WTC11 (cell line): ENCODE data around the gene PER1. TPM values are rescaled to one million over a fixed set of nuclear protein-coding genes. Genes with fewer than 3 reads are reported as not detected.

Experiments used
- ATAC-seq: fragments of 200-7000 bp; cut with Tn5 transposase; 2 replicates; pipeline ENCODE4 v1.10.0; 2021; ENCODE audit warnings: mild to moderate bottlenecking, moderate library complexity
- CTCF ChIA-PET: fragments of 300-600 bp; sonication (Branson Sonifier 250); formaldehyde crosslinking; loops from one replicate; lab custom pipeline; 2021; ENCODE audit warnings: antibody characterized with exemption; lab: Charles Lee
- POLR2A ChIA-PET: fragments of 350-600 bp; sonication (Branson Sonifier 250); formaldehyde crosslinking; loops from one replicate; lab custom pipeline; 2021; ENCODE audit warnings: antibody characterized with exemption; lab: Charles Lee
- DNase-seq: peaks from one replicate; pipeline ENCODE4 v3.0.0; 2021; ENCODE audit warnings: low spot score
- H3K27ac Mint-ChIP-seq: 2 replicates; pipeline ENCODE4 v1.8.0; 2021; ENCODE audit warnings: mixed read lengths
- H3K27me3 Mint-ChIP-seq: 2 replicates; pipeline ENCODE4 v1.8.0; 2021; ENCODE audit warnings: low read depth, mild to moderate bottlenecking, moderate library complexity, mixed read lengths
- H3K36me3 Mint-ChIP-seq: 2 replicates; pipeline ENCODE4 v1.8.0; 2021; ENCODE audit warnings: mixed read lengths
- H3K4me1 Mint-ChIP-seq: 2 replicates; pipeline ENCODE4 v1.8.0; 2022; ENCODE audit warnings: mixed read lengths
- H3K4me3 Mint-ChIP-seq: 2 replicates; pipeline ENCODE4 v1.8.0; 2021; ENCODE audit warnings: mild to moderate bottlenecking, moderate library complexity, mixed read lengths
- H3K9me3 Mint-ChIP-seq: 2 replicates; pipeline ENCODE4 v1.8.0; 2021; ENCODE audit warnings: mixed read lengths
- AFF4 ChIP-seq: sonication (generic); formaldehyde crosslinking; IDR thresholded peaks from 2 replicates; pipeline ENCODE4 v1.8.1; 2023; ENCODE audit warnings: mild to moderate bottlenecking, missing genetic modification reagents, borderline replicate concordance
- AR ChIP-seq: fragments of 250-450 bp; sonication (Bioruptor Pico); IDR thresholded peaks from 2 replicates; pipeline ENCODE4 v1.9.0; 2021; ENCODE audit warnings: mild to moderate bottlenecking
- CBFB ChIP-seq: sonication (generic); formaldehyde crosslinking; IDR thresholded peaks from 2 replicates; pipeline ENCODE4 v1.8.1; 2022; ENCODE audit warnings: mild to moderate bottlenecking, low read depth, missing genetic modification reagents
- CDX4 ChIP-seq: fragments of 250-450 bp; sonication (Bioruptor Pico); IDR thresholded peaks from 2 replicates; pipeline ENCODE4 v1.9.0; 2021; ENCODE audit warnings: moderate library complexity, mild to moderate bottlenecking, inconsistent platforms, borderline replicate concordance
- CREB1 ChIP-seq: sonication (generic); formaldehyde crosslinking; IDR thresholded peaks from 2 replicates; pipeline ENCODE4 v1.8.0; 2023; ENCODE audit warnings: mild to moderate bottlenecking, missing genetic modification reagents
- E2F4 ChIP-seq: sonication (generic); formaldehyde crosslinking; IDR thresholded peaks from 2 replicates; pipeline ENCODE4 v1.8.1; 2022; ENCODE audit warnings: low read depth, mild to moderate bottlenecking, moderate library complexity, missing genetic modification reagents, borderline replicate concordance
- E2F5 ChIP-seq: sonication (generic); formaldehyde crosslinking; IDR thresholded peaks from 2 replicates; pipeline ENCODE4 v1.8.1; 2022; ENCODE audit warnings: mild to moderate bottlenecking, moderate library complexity, missing genetic modification reagents
- HMGXB4 ChIP-seq: sonication (generic); formaldehyde crosslinking; IDR thresholded peaks from 2 replicates; pipeline ENCODE4 v1.8.1; 2023; ENCODE audit warnings: mild to moderate bottlenecking, moderate library complexity, missing genetic modification reagents
- JUN ChIP-seq: sonication (generic); formaldehyde crosslinking; IDR thresholded peaks from 2 replicates; pipeline ENCODE4 v1.8.0; 2023; ENCODE audit warnings: mild to moderate bottlenecking, missing genetic modification reagents
- NFE2L1 ChIP-seq: sonication (generic); formaldehyde crosslinking; IDR thresholded peaks from 2 replicates; pipeline ENCODE4 v1.8.1; 2023; ENCODE audit warnings: missing genetic modification reagents
- NR1H2 ChIP-seq: sonication (generic); formaldehyde crosslinking; IDR thresholded peaks from 2 replicates; pipeline ENCODE4 v1.9.0; 2021; ENCODE audit warnings: mild to moderate bottlenecking, moderate library complexity, missing genetic modification reagents
- RORB ChIP-seq: fragments of 250-450 bp; sonication (Bioruptor Pico); IDR thresholded peaks from 2 replicates; pipeline ENCODE4 v1.9.0; 2021; ENCODE audit warnings: mild to moderate bottlenecking
- USF1 ChIP-seq: sonication (generic); formaldehyde crosslinking; IDR thresholded peaks from 2 replicates; pipeline ENCODE4 v1.8.0; 2022; ENCODE audit warnings: mild to moderate bottlenecking, missing genetic modification reagents
- ZNF281 ChIP-seq: sonication (generic); formaldehyde crosslinking; IDR thresholded peaks from 2 replicates; pipeline ENCODE4 v1.8.0; 2023; ENCODE audit warnings: mild to moderate bottlenecking, missing genetic modification reagents
- ZNF416 ChIP-seq: fragments of 250-450 bp; sonication (Bioruptor Pico); IDR thresholded peaks from 2 replicates; pipeline ENCODE4 v1.9.0; 2021; ENCODE audit warnings: mild to moderate bottlenecking, inconsistent platforms
- ZNF532 ChIP-seq: fragments of 250-450 bp; sonication (Bioruptor Pico); IDR thresholded peaks from 2 replicates; pipeline ENCODE4 v1.9.0; 2021; ENCODE audit warnings: mild to moderate bottlenecking, borderline replicate concordance
- total RNA-seq: library from RNA; stranded (reverse); gene quantifications from 3 replicates; pipeline ENCODE4 v1.2.3, GENCODE V29; 2021

PER1 gene
- total RNA-seq, 1 experiment from 2014 or later = 46.9 TPM

- Mint-ChIP-seq H3K9me3 (no peaks in the 10 kb centered on the region), H3K4me1 (peaks cover 17% of the 10 kb centered on the region), H3K27me3 (peaks cover 3% of the 10 kb centered on the region; the same call in 1 of the 2 replicates), H3K4me3 (no peak overlapping the region), H3K36me3 (no peaks in the 10 kb centered on the region; the same call in 1 of the 2 replicates), H3K27ac (peak overlapping the region; percentile 100; the same call in 1 of the 2 replicates)
- POLR2A ChIA-PET = interaction anchor here (0.6 to 1.9 kb wide), 10 partner anchors 9 to 140 kb away, joined by 3 to 7 read pairs (median 4); partner anchors contain the start of genes AURKB and SLC25A35
- DNase-seq = no peak
- no peak for ATAC-seq
- CTCF ChIA-PET = interaction anchor here (0.6 to 2.0 kb wide), 9 partner anchors 9 to 97 kb away, joined by 3 to 9 read pairs (median 3); partner anchors contain the start of gene AURKB
- TF ChIP-seq CDX4 (CRISPR knock-in tag) (no peak), ZNF416 (CRISPR knock-in tag) (no peak), USF1 (CRISPR knock-in tag) (no peak), CBFB (CRISPR knock-in tag) (no peak), NFE2L1 (CRISPR knock-in tag) (no peak), CREB1 (no peak), ZNF532 (CRISPR knock-in tag) (no peak), NR1H2 (CRISPR knock-in tag) (no peak), JUN (CRISPR knock-in tag) (no peak), RORB (CRISPR knock-in tag) (no peak), E2F4 (CRISPR knock-in tag) (no peak), HMGXB4 (no peak), ZNF281 (CRISPR knock-in tag) (no peak), AR (CRISPR knock-in tag) (no peak), E2F5 (no peak), AFF4 (CRISPR knock-in tag) (no peak)
Measured at GRCh38 chr17:8154608-8155155, 2.5 kb upstream of the PER1 start.
